ENCODE measurements around the gene MTARC2.

GRCh38 chr1:220785166-220786056, 37.3 kb downstream of the MTARC2 start:
- TF ChIP-seq POLR2A (IDR thresholded peaks at IDR 0.05; ENCODE audit: low read depth, low read length) (no peak), POLR2AphosphoS5 (IDR thresholded peaks at IDR 0.05; ENCODE audit: low read depth, low read length) (no peak), TAF1 (IDR thresholded peaks at IDR 0.05; ENCODE audit: low read depth, low read length) (no peak), POU2F2 (IDR thresholded peaks at IDR 0.05; ENCODE audit: low read depth, low read length) (no peak)
